Peyer's patch (tissue), 4 donors: ENCODE results near the gene HBA2.

Experiments
- CTCF ChIP-seq, 6 experiments: fragments of 450-650 bp in 4 of 6; fragments of 200-600 bp in 2 of 6; sonication (generic) in 1 of 6; IDR thresholded peaks; one replicate each; pipeline ENCODE4 v1.5.1; 2017 to 2019; ENCODE audit warnings: antibody characterized with exemption in 6 of 6, mild to moderate bottlenecking in 3 of 6, moderate library complexity in 1 of 6
- POLR2A ChIP-seq, 2 donors: fragments of 450-650 bp; IDR thresholded peaks; one replicate each; pipeline ENCODE4 v1.5.1; 2017; ENCODE audit warnings: antibody characterized with exemption in 2 of 2, mild to moderate bottlenecking in 2 of 2, moderate library complexity in 2 of 2

GRCh38 chr16:149024-149660, 23.5 kb upstream of the HBA2 start:
- no peak for TF ChIP-seq CTCF (IDR thresholded peaks at IDR 0.05)
- TF ChIP-seq POLR2A (IDR thresholded peaks at IDR 0.05), result no peak
